GM18505 (cell line): ENCODE results near the gene ARHGAP4.

Experiments
- ATAC-seq: cut with Tn5 transposase; IDR thresholded peaks from one replicate; pipeline ENCODE4 v1.9.1; 2021; ENCODE audit not compliant: unreplicated experiment
- POLR2A ChIP-seq: IDR thresholded peaks from 4 replicates; pipeline ENCODE4 v1.6.1; 2011; ENCODE audit warnings: borderline replicate concordance; ENCODE audit not compliant: insufficient read depth, insufficient read length; ENCODE audit errors: extremely low read depth

The ARHGAP4 gene

DNA sequence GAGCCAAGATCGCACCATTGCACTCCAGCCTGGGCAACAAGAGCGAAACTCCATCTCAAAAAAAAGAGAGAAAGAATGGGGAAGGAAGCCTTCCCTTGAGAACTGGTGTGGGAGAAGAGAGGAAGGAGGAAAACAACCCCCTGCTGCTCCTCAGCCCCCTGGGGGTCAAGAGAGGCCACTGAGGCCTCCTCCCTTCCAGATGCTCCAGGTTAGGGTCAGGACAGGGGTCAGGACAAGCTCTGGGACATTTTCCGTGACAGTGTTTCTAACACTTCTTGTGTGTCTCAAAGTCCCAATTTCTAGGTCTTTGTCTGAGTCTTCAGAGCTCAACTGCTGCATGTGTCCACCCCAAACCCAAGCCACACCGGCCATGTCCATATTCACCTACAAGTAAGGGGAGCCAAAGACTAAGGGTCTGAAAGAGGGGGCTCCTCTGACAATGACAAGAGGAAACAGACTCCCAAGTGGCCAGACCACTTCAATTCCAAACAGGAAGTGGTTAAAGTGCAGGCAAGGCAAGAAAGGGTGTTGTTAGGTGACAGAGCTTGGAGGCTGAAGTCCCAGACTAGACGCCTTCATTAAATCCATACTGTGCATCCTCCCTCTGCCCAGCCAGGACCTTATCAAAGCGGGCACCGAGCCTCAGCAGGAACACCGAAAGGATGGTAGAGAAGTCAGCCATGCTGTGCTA is 48.3 kb downstream of the ARHGAP4 start:
- no peak for ATAC-seq
- TF ChIP-seq POLR2A = no peak

- no peak for ATAC-seq
- no peak for TF ChIP-seq POLR2A
These were observed 50.0 kb downstream of the ARHGAP4 start for GRCh38 chrX:153876112-153876491.

- ATAC-seq = no peak
- TF ChIP-seq POLR2A = no peak
These were observed 50.5 kb downstream of the ARHGAP4 start for GRCh38 chrX:153875391-153876111.

- no peak for TF ChIP-seq POLR2A
- no peak for ATAC-seq
These were observed 51.5 kb downstream of the ARHGAP4 start for GRCh38 chrX:153874366-153875125.

- no peak for TF ChIP-seq POLR2A
These were observed 52.0 kb downstream of the ARHGAP4 start for GRCh38 chrX:153874085-153874365.

DNA sequence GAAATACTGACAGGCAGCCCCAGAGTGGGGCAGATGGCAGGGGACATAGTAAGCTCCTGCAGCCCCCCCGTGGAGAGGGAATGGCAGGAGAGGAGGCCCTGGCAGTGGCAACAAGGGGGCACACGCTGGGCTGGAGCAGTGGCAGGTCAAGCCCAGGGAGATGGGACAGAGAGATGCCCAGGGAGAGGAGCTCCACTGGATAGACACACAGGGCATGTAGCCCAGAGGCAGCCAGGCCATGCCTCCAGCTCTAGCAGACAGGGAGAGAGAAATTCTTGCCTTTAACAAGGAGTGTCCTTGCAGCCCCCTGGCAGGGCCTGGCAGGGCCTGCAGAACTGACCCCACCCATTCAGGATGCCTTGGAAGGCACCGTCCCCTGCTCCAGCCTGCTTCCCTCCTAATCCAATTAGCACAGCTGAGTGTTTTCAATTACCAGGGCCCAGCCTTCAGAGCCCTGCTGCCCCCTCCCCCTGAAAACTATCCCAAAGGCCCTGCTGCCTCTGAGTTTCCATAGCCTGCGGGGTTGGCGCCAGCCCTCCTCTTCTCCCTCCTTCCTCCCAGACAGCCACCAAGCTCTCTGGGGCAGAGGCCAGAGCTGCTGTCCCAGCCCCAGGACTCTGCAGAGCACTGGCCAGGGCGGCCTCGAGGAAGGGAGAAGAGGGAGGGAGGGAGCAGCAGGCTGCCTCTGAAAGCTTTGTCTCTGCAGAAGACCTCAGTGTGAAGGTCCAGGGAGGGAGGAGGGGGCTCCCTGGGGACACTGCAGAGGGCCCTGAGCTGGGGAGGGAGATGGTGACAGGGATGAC is 52.6 kb downstream of the ARHGAP4 start:
- no peak for ATAC-seq
- no peak for TF ChIP-seq POLR2A

More at GRCh38 chrX:153874085-153874365, 52.0 kb downstream of the ARHGAP4 start:
- no peak for ATAC-seq

DNA sequence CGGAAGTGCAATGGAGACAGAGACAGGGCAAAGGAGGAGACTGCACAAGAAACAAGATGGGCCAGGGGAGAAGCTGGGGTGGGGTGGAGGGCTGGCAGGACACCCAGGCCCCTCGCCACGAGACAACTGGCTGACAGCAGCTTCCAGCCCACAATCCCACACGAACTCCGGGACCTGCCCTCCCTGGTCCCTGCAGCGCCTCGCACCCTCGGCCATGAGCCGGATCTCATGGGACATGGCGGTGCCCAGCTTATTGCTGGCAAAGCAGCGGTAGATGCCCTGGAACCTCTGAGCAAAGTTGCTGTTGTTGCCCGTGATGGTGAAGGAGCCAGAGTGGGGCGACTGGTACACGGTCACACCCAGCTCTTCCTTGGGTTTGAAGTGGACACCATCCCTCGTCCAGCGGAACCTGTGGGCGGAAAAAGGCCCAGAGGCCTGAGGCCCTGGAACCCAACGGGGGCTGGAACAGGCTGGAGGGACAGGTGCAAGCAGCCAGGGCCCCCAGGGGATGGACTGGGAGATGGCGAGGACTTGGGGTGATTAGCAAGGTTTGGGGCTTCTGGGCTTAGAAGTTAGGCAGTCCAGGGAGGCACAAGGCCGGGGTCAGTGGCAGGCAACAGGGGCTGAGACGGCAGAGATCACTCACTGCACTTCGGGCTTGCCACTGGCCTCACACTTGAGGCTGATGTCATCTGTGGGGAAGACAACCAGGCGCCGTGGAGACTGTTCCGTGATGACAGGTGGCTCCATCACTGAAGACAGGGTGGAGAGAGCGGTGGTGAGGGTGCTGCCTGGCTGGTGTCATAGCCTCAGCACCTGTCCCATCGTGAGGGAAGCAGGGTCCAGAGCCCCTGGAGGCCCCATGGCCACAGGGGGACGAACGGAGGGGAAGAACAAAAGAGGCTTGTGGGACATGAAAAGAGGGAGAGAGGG is 53.9 kb downstream of the ARHGAP4 start:
- no peak for ATAC-seq
- TF ChIP-seq POLR2A = no peak

DNA sequence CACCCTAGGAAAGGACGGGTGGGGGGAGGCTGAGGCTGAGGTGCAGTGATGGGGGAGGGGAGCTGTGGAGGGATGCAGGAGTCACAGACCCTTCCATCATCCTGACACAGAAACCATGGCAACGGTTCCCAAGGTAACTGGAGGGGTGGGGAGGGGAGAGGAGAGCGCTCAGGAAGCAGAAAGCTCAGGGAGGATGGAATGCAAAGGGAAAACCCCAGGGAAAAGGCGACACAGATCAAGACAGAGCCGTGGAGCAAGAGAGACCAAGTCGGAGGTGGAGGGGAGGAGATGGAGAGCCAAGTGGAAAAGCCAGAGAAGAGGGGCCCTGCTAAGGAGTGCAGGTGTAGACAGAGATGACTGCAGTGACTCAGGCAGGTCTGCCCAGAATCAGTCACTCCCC is 54.6 kb downstream of the ARHGAP4 start:
- no peak for ATAC-seq
- no peak for TF ChIP-seq POLR2A

- no peak for TF ChIP-seq POLR2A
- ATAC-seq = no peak
These were observed 55.2 kb downstream of the ARHGAP4 start for GRCh38 chrX:153870791-153871360.

GRCh38 chrX:153870288-153870690 is 55.8 kb downstream of the ARHGAP4 start:
- TF ChIP-seq POLR2A = no peak
- ATAC-seq = no peak

GRCh38 chrX:153869473-153870287 is 56.4 kb downstream of the ARHGAP4 start:
- no peak for ATAC-seq
- TF ChIP-seq POLR2A = no peak

GRCh38 chrX:153868576-153869472 is 57.2 kb downstream of the ARHGAP4 start:
- ATAC-seq = no peak
- no peak for TF ChIP-seq POLR2A
